Gastrocnemius medialis (tissue), 4 donors: ENCODE measurements around the gene CHMP1B.

ENCODE experiments used
- CTCF ChIP-seq, 5 experiments: fragments of 450-650 bp in 3 of 5; fragments of 200-600 bp in 2 of 5; sonication (generic) in 2 of 5; IDR thresholded peaks in 4 of 5; conservative IDR thresholded peaks in 1 of 5; 1 replicate in 4 of 5; 2 replicates in 1 of 5; pipeline ENCODE4 v1.5.1; 2016 to 2019; ENCODE audit warnings: antibody characterized with exemption in 5 of 5, mild to moderate bottlenecking in 3 of 5, moderate library complexity in 3 of 5
- POLR2A ChIP-seq, 2 donors: fragments of 450-650 bp; IDR thresholded peaks; one replicate each; pipeline ENCODE4 v1.6.1; 2017; ENCODE audit warnings: antibody characterized with exemption in 2 of 2, mild to moderate bottlenecking in 2 of 2, moderate library complexity in 2 of 2

GRCh38 chr18:11844436-11844835 lies 6.8 kb upstream of the CHMP1B start:
- no peak for TF ChIP-seq CTCF (IDR thresholded peaks at IDR 0.05 in 4 of 5, conservative IDR thresholded peaks at IDR 0.05 in 1 of 5)
- no peak for TF ChIP-seq POLR2A (IDR thresholded peaks at IDR 0.05)
